HG03460 (cell line): ENCODE results near the gene TRDN.
"Not testable (repeated sequence)": the region's sequence is repeated elsewhere in the genome, so short reads cannot be mapped to it uniquely, and the experiment has no call there.

Experiments
- ATAC-seq: cut with Tn5 transposase; IDR thresholded peaks from one replicate; pipeline ENCODE4 v1.9.1; 2021; ENCODE audit not compliant: unreplicated experiment

The TRDN gene

DNA sequence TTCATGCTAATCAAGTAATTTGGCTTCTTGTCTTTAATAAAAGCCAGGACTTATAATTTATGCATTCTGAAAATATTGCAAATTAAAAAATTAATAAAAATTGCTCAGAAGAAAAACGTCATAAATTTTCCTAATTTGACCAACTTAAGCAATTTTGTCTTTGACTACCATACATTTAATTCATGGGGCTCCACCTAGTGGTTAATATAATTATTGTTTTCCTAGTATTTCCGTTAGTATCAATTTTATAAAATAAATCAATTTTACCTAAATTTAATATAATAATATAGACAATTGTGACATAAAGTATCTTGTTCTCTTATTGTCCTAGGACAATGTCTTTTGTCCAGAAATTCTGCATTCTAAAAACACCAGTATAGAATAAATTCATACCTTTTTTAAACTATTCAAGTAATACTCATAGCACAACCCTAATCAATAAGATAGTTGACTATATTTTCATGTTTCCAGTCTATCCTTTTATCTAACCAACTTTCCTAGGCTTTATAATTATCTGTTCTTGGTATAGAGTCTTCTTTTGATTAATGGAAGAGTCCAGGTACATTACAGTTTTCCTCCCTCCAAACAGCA lies 319.9 kb downstream of the TRDN start:
- ATAC-seq, result no peak

DNA sequence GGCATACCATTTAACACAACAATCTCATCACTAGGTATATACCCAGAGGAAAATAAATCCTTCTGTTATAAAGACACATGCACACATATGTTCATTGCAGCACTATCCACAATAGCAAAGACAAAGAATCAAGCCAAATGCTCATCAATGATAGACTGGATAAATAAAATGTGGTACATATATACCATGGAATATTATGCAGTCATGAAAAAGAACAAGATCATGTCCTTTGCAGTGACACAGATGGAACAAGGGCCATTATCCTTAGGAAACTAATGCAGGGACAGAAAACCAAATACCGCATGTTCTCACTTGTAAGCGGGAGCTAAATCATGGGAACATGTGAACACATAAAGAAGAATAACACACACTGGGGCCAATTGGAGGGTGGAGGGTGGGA lies 322.3 kb downstream of the TRDN start:
- ATAC-seq, result not testable (repeated sequence)

DNA sequence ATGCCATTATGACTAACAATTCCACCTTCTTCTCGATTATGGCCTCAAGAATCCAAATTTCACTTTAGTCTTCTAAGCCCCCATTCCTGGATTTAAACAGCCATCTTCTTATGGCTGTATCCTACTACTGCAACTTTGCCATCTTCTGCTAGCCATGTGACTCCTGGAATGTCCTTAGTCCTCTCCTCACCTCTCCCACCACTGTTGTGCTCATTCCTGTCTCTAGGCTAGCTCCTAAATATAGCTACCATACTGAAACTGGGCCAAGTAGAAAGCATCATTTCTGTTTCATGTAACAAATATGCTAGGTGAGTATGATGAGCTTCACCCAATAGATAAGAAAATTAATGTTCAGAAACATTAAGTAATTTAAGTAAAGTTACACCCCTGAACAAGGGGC lies 327.6 kb downstream of the TRDN start:
- ATAC-seq, result no peak

DNA sequence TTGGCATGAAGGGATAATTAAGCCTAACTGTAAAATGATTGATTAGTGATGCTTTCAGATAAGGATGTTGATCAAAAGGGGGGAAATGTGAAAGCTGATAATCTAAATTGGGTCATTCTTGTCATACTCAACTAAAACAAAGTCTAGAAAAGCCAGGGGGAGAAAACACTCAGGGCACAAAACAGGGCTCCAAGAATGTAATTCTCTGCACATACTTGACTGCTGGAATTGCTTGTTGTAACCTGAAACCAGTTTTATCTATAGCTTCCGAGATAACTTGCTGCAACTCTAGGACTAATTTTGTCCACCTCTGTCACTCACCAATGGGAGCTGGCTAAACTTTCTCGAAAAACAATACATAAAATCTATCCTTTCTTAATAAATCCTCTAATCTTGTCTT lies 330.4 kb downstream of the TRDN start:
- ATAC-seq, result no peak

DNA sequence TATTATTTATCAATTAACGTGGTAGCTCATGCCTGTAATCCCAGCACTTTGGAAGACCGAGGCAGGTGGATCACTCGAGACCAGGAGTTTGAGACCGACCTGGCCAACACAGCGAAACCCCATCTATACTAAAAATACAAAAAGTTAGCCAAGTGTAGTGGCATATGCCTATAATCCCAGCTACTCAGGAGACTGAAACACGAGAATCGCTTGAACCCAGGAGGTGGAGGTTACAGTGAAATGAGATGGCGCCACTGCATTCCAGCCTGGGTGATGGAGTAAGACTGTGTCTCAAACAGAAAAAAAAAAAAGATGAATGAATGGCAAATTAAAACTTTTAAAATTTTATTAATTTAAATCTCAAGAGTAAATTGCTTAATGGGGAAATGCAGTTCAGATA lies 341.1 kb downstream of the TRDN start:
- ATAC-seq, result no peak

DNA sequence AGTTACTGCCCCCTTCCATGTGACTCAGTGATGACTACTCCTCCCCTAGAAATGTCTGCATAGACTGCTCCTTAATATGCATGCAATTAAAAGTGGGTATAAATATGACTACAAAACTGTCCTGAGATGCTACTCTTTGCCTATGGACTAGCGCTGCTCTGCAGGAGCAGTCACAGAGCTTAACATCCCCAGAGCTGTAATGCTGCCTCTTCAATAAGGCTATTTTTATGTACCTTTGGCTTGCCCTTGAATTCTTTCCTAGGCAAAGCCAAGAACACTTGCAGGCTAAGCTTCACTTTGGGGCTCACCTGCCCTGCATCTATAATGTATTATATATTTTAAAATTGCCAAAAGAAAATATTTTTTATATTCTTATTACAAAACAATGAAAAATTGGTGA lies 341.6 kb downstream of the TRDN start:
- ATAC-seq, result no peak

DNA sequence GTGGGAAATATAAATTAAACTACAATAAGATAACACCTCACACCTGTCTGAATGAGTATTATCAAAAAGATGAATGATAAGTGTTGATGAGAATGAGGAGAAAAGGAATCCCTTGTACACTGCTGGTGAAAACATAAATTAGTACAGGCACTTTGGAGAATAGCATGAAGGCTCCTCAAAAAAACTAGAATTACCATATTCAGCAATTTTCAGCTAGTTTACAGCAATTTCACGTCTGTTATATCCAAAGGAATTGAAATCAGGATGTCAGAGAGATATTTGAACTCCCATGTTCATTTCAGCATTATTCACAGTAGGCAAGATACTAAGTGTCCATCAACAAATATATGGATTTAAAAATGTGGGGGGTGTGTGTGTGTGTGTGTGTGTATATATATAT lies 348.1 kb downstream of the TRDN start:
- no peak for ATAC-seq

DNA sequence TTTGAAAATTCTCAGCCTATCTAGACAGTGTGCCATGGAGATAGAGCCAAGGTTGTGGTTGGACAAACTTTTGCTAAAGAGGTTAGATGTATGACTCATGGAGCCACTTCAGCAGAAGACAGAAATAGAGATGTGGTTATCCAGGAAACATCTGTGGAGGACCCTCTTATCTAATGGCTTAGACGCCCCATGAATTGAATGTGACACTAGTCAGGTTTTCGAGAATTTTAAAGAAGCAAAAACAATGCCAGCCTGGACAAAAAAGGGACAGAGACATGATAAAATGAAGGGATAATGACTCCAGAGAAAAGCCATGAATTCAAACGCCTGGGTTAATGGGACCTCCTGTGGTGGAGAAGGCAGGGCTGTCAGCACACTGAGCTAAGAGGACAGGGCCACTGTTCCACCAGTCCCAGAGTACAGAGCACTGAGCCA lies 360.2 kb downstream of the TRDN start:
- no peak for ATAC-seq

DNA sequence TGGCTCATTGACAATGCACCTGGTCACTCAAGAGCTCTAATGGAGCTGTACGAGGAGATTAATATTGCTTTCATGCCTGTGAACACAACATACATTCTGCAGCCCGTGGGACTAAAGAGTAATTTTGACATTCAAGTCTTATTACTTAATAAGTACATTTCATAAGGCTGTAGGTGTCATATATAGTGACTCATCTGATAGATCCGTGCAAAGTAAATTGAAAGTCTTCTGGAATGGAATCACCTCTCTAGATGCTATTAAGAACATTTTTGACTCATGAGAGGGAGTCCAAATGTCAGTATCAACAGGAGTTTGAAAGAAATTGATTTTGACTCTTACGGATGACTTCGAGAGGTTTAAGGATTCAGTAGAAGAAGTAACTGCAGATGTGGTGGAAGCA lies 372.8 kb downstream of the TRDN start:
- ATAC-seq, result no peak

DNA sequence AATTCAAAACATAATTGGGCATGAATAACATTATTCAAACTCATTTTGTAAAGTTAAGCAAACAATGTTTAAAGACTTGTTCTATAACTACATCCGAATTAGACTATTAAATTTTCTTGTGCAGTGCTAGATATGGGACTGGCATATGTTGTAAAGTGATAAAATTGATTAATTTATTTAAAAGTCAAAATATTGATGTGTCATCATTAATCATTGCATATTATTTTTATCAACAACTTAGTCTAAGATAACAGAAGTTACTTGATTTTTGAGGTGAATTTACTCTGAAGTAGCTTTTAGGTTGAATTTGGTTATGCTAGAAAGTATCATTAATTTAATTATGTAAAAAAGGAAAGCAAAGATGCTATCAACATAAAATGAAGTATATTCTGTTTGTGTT lies 396.1 kb downstream of the TRDN start:
- no peak for ATAC-seq

DNA sequence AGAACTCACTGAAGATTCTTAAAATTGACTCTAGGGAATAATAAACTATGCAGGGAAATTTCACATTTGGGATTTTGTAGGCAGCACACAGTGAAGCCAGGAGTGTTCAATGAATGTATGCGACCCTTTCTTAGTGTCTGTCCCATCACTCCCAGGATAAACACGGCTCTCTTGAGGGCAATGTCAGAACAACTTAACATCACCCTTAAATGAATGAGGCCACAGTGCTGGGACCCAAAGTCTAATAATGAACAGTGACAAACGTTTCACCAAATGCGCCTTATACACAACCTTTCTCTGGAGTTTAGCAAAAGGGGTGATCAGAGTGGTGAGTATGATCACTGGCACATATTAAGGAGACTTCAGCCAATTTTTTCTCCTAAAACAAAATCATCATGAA lies 403.4 kb downstream of the TRDN start:
- no peak for ATAC-seq

DNA sequence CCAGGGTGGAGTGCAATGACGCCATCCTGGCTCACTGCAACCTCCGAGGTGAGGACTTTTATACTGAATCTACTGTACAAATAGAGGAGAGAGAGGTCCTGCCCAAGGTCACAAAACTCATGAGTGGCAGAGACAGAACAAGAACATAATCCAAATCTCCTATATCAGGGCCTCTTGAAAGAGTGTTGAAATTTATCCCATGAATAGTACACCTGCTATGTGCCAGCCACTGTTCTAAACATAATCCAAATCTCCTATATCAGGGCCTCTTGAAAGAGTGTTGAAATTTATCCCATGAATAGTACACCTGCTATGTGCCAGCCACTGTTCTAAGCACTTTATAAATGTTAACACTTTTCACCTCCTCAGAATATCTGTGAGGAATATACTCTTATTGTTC lies 409.0 kb downstream of the TRDN start:
- not testable (repeated sequence) for ATAC-seq

DNA sequence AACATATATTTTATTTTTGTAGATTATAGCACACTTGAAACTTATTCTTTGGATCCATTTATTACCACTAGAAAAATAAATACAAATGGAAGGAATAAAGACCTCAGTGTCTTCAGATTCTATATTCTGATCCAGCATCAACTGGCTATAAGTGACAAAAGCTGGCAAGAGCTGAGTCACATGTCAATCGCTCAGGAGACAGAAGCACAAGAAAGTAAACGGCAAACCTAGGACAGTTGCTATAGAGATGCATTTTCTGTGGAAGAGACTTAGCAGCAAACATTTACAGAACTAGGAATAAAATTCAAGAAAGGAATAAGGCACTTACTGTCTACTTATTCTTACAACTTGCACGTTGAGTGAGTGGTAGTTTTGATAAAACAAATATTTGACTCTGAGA lies 410.4 kb downstream of the TRDN start:
- no peak for ATAC-seq

DNA sequence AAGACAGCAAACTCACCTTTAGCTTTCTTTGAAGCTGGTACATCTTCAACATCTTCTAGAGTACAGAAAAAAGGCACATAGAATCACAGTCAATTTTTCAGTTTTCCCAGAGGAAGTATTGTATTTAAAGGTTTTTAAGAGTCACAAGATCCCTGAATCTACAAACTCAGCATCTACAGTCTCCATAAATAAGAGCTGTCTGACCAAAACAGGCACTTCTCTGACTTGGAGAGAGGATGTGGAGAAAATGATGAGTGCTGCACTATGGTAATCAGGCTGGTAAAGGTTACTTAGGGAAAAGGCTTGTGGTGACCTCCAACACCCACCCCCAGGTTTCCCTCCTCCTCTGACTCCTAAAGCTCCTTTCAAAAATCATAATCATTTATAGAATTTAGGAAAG lies 412.7 kb downstream of the TRDN start:
- no peak for ATAC-seq

DNA sequence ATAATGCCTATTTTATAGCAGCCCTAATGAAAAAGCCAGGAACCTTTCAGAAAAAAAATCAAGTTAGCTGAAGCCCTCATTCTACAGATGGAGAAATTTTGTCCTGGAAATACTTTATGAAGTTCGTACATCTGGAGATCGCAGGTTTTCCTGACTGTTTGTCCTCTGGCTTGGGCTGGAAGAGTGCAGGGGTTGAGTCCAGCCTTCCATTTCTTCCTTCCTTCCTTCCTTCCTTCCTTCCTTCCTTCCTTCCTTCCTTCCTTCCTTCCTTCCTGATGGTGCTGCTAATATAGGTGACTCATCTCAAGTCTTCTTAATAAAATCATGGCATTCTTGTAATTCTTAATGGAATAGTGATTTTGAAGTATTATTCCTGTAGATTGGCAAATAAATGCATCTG lies 413.3 kb downstream of the TRDN start:
- ATAC-seq, result no peak

DNA sequence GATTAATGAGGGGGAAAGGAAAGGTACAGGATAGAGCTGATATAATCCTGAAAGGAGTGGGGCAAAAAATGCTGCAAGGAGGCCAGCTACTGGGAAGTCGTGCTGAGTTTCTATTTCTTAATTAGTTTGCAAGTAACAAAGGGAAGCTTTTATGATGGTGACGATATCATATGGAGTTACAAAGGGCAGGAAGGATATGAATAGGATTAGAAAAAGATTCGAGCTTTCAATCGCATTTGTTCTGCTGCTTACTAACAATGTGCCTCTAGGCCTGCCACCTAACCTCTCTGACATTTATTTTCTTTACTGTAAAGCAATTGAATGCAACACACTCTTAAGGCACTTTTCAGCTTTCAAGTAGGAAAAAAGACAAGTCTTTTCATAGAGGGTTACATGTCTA lies 421.5 kb downstream of the TRDN start:
- ATAC-seq, result no peak

DNA sequence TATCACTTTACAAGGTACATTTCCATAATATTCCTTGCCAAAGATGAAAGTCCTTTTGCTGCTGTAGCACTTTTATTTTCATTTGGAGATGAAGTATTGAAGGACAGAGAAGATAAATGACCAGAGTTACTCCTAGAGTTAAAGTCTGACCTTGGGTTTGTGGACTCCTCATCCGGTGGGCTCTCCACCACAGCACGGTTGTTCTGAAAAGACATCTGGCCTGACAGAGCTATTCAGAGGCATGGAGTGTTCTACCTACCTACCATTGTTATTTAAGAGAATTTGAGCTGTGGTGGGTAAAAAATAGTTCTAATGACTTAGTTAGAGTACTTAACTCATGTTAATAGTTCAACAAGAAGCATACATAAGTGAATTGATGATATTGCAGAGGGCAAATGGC lies 422.3 kb downstream of the TRDN start:
- no peak for ATAC-seq

DNA sequence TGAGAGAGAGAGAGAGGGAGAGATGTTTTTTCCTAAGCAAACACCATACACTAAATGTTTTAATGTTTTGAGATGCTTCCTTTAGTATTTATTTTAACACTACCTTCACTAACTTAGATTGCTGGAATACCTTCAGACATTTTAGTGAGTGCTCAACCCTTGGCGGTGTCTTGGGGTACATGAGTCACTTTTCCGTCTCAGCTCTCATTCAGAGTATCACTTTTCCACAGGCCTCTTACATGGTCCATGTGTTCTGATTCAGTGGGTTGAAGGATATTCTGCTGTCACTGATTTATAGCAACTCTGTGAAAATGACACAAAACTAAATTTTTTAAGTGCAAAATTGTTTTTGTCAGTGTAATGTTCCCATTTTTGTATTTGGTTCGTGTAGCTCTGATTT lies 422.8 kb downstream of the TRDN start:
- no peak for ATAC-seq

DNA sequence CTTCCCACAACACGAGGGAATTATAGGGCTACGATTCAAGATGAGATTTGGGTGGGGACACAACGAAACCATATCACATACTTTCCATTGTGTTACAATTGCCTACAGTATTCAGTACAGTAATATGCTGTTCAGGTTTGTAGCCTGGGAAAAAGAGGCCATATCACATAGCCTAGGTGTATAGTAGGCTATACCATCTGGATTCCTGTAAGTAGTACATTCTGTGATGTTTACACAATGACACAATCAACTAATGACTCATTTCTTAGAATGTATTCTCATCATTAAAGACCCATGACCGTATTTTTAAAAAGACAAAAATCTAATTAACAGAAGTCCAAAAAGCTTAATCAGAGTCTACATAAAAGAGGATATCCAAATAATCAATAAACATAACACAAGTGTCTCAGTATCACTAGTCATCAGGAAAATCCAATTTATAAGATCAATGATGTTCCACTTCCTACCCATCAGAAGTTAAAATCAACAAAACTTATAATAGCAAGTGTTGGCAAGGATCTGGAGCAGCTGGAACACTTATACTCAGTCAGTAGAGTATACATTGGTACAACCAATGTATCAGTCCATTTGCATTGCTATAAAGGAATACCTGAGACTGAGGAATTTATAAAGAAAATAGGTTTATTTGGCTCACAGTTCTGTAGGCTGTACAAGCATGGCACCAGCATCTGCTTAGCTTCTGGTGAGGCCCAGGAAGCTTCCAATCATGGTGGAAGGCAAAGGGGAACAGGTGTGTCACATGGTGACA lies 424.8 kb downstream of the TRDN start:
- ATAC-seq, result no peak

DNA sequence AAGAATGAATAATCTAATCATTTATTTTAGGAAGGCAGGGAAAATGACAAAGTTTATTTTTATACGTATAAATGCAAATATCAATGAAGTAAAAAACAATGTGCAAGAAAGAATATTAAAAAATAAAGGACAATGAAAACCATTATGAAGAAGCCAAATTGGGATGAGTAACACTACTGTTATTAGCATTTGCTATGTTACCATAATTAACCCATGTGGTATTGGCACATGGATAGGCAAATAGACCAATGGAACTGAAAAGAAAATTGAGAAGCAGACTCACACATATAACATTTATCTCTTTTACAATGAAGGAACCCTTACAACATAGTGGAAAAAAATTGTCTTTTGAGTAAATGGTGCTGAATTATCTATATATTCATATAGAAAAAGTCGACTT lies 426.1 kb downstream of the TRDN start:
- ATAC-seq, result no peak

DNA sequence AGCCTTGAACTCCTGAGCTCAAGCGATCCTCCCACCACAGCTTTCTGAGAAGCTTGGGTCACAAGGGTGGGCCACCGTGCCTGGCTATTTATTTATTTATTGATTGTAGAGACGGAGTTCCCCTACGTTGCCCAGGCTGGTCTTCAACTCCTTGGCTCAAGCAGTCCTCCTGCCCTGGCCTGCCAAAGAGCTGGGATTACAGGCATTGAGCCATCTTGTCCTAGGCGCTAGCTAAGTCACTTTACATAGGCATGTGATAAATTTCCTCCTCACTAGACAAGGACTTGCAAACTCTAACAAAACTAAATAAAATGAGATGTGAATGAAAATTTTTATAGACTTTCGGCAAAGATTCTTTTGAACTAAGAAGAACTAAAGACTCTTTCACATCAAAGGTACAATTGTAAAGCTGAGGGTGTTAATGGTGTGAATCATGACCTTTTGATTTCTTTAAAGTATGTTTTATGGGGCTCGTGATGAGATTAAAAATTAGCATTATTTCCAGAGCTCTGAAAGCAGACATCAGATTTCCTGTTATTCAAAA lies 428.7 kb downstream of the TRDN start:
- ATAC-seq, result no peak

DNA sequence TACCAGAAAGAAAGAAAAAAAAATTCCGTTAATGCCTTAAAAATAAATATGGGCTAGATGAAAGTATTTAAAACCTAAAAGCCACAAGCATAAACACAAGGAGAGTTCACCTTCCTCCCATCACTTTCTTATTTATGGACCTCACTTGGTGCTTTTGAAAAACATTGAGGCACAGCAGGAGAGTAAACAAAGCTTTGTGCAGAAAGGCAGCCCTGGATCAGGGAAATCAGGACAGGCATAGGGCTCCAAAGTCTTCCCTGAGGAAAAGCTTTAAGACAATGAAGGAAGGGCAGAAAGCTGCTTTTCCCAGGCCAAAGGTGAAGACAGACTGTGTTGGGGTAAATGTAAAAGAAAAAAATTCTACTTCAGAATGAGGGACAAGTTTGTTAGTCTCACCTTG lies 432.8 kb downstream of the TRDN start:
- ATAC-seq, result no peak
